Measurements from ENCODE around the gene CIAO3.

The CIAO3 gene

GRCh38 chr16:709566-710499 lies 31.0 kb downstream of the CIAO3 start:
- no peak for DNase-seq (ENCODE audit: low spot score)

- DNase-seq (ENCODE audit: low spot score), result no peak
Observed at GRCh38 chr16:708959-709358, 31.8 kb downstream of the CIAO3 start.

GRCh38 chr16:708019-708418 lies 32.8 kb downstream of the CIAO3 start:
- no peak for DNase-seq (ENCODE audit: low spot score)

GRCh38 chr16:707062-707538 lies 33.7 kb downstream of the CIAO3 start:
- DNase-seq (ENCODE audit: low spot score), result no peak

GRCh38 chr16:706189-707061 lies 34.4 kb downstream of the CIAO3 start:
- DNase-seq (ENCODE audit: low spot score), result no peak

- no peak for DNase-seq (ENCODE audit: low spot score)
Observed at GRCh38 chr16:705431-706188, 35.2 kb downstream of the CIAO3 start, which contains the start of gene FBXL16. Gene FBXL16 (minus strand): TSS chr16:705801. CDS start chr16:697405, 8,396 bp downstream.

- no peak for DNase-seq (ENCODE audit: low spot score)
Observed at GRCh38 chr16:704552-705380, 36.0 kb downstream of the CIAO3 start.

- no peak for DNase-seq (ENCODE audit: low spot score)
Observed at GRCh38 chr16:704047-704446, 36.8 kb downstream of the CIAO3 start.

- no peak for DNase-seq (ENCODE audit: low spot score)
Observed at GRCh38 chr16:703406-703805, 37.4 kb downstream of the CIAO3 start.

- no peak for DNase-seq (ENCODE audit: low spot score)
Observed at GRCh38 chr16:702341-702740, 38.5 kb downstream of the CIAO3 start.

GRCh38 chr16:700684-701584 lies 39.9 kb downstream of the CIAO3 start:
- DNase-seq (ENCODE audit: low spot score), result no peak

- no peak for DNase-seq (ENCODE audit: low spot score)
Observed at GRCh38 chr16:698911-699671, 41.7 kb downstream of the CIAO3 start.

- DNase-seq (ENCODE audit: low spot score), result no peak
Observed at GRCh38 chr16:695355-696089, 45.3 kb downstream of the CIAO3 start.

GRCh38 chr16:694863-695354 lies 45.9 kb downstream of the CIAO3 start:
- DNase-seq (ENCODE audit: low spot score), result no peak

GRCh38 chr16:694187-694862 lies 46.5 kb downstream of the CIAO3 start:
- no peak for DNase-seq (ENCODE audit: low spot score)

GRCh38 chr16:693766-694165 lies 47.0 kb downstream of the CIAO3 start:
- no peak for DNase-seq (ENCODE audit: low spot score)

- DNase-seq (ENCODE audit: low spot score), result no peak
Observed at GRCh38 chr16:693364-693763, 47.4 kb downstream of the CIAO3 start.
